Loucy (cell line): ENCODE results near the gene LHFPL6.

Experiments used
- H2AFZ ChIP-seq: fragments of 200-600 bp; sonication (generic); 2 replicates; pipeline ENCODE4 v1.6.0; 2016; ENCODE audit warnings: antibody characterized with exemption, mild to moderate bottlenecking, low read length, moderate library complexity
- H3F3A ChIP-seq: fragments of 200-600 bp; 2 replicates; pipeline ENCODE4 v1.6.0; 2016; ENCODE audit warnings: antibody characterized with exemption, low read depth, mild to moderate bottlenecking
- H3K27me3 ChIP-seq: fragments of 200-600 bp; sonication (generic); 2 replicates; pipeline ENCODE4 v1.6.1; 2014; ENCODE audit warnings: low read length, mild to moderate bottlenecking; ENCODE audit not compliant: insufficient read depth, poor library complexity, severe bottlenecking
- H3K36me3 ChIP-seq: fragments of 200-600 bp; sonication (generic); 2 replicates; pipeline ENCODE4 v1.6.1; 2016; ENCODE audit warnings: low read length; ENCODE audit not compliant: insufficient read depth
- H3K4me1 ChIP-seq: fragments of 200-600 bp; sonication (generic); 2 replicates; pipeline ENCODE4 v1.5.1; 2014; ENCODE audit warnings: low read length, mild to moderate bottlenecking; ENCODE audit not compliant: insufficient read depth, poor library complexity, severe bottlenecking
- H3K4me2 ChIP-seq: fragments of 200-600 bp; sonication (generic); 2 replicates; pipeline ENCODE4 v1.6.0; 2014; ENCODE audit warnings: antibody characterized with exemption, low read length, low read depth, mild to moderate bottlenecking; ENCODE audit not compliant: poor library complexity, severe bottlenecking
- H3K4me3 ChIP-seq: fragments of 200-600 bp; sonication (generic); 2 replicates; pipeline ENCODE4 v1.5.1; 2014; ENCODE audit warnings: low read length, mild to moderate bottlenecking, mixed read lengths; ENCODE audit not compliant: poor library complexity, severe bottlenecking
- H3K79me2 ChIP-seq: fragments of 200-600 bp; sonication (generic); 2 replicates; pipeline ENCODE4 v1.6.1; 2014; ENCODE audit warnings: low read length; ENCODE audit not compliant: insufficient read depth
- H3K9ac ChIP-seq: fragments of 200-600 bp; sonication (generic); 2 replicates; pipeline ENCODE4 v1.6.0; 2014; ENCODE audit warnings: mild to moderate bottlenecking, low read depth, low read length, moderate library complexity; ENCODE audit not compliant: poor library complexity, severe bottlenecking
- H3K9me2 ChIP-seq: fragments of 200-600 bp; sonication (generic); replicated peaks from 2 replicates; pipeline ENCODE4 v1.6.1; 2016; ENCODE audit warnings: low read depth, low read length, mixed read lengths
- H3K9me3 ChIP-seq: fragments of 200-600 bp; sonication (generic); 2 replicates; pipeline ENCODE4 v1.6.1; 2014; ENCODE audit warnings: mild to moderate bottlenecking, antibody characterized with exemption, low read length, low read depth; ENCODE audit not compliant: insufficient read depth
- H4K20me1 ChIP-seq: fragments of 200-600 bp; sonication (generic); 2 replicates; pipeline ENCODE4 v1.6.0; 2014; ENCODE audit warnings: antibody characterized with exemption, low read length, mild to moderate bottlenecking; ENCODE audit not compliant: insufficient read depth, poor library complexity, severe bottlenecking
- EZH2phosphoT487 ChIP-seq: fragments of 200-600 bp; IDR thresholded peaks from 2 replicates; pipeline ENCODE4 v1.6.1; 2018; ENCODE audit warnings: antibody characterized with exemption, mild to moderate bottlenecking, moderate library complexity, borderline replicate concordance
- TF ChIP-seq, protein P1 (sequence below): fragments of 200-600 bp; sonication (generic); conservative IDR thresholded peaks from 2 replicates; pipeline ENCODE4 v1.5.1; 2014; ENCODE audit warnings: mild to moderate bottlenecking, antibody characterized with exemption, low read length

LHFPL6 gene

DNA sequence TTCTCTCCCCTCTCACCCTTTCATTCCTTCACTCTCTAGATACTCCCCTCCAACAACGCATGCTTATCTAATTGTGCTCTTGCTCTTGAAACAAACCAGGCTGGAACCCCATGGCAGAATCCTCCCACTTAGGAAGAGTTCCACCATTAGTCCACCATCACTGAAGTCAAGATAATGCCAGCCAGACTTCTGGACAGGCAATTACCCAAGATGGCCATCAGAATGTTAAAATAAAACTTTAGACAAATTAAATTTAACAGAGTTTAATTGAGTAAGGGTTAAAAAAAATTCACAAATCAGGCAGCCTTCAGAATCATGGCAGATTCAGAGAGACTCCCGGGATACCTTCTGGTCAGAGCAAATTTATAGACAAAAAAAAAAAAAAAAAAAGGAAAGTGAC is 221.5 kb downstream of the LHFPL6 start:
- no peaks in the 10 kb centered on the region for H4K20me1 ChIP-seq
- no peaks in the 10 kb centered on the region for H3K4me1 ChIP-seq
- H3K9me3 ChIP-seq: no peaks in the 10 kb centered on the region
- H3K9me2 ChIP-seq: no peaks in the 10 kb centered on the region
- H2AFZ ChIP-seq: no peak overlapping the region
- no peaks in the 10 kb centered on the region for H3K79me2 ChIP-seq
- no peaks in the 10 kb centered on the region for H3K36me3 ChIP-seq
- no peak overlapping the region for H3K4me3 ChIP-seq
- no peak overlapping the region for H3K9ac ChIP-seq
- H3F3A ChIP-seq: no peaks in the 10 kb centered on the region
- H3K27me3 ChIP-seq: no peaks in the 10 kb centered on the region
- H3K4me2 ChIP-seq: no peak overlapping the region
- TF ChIP-seq, protein P1, sequence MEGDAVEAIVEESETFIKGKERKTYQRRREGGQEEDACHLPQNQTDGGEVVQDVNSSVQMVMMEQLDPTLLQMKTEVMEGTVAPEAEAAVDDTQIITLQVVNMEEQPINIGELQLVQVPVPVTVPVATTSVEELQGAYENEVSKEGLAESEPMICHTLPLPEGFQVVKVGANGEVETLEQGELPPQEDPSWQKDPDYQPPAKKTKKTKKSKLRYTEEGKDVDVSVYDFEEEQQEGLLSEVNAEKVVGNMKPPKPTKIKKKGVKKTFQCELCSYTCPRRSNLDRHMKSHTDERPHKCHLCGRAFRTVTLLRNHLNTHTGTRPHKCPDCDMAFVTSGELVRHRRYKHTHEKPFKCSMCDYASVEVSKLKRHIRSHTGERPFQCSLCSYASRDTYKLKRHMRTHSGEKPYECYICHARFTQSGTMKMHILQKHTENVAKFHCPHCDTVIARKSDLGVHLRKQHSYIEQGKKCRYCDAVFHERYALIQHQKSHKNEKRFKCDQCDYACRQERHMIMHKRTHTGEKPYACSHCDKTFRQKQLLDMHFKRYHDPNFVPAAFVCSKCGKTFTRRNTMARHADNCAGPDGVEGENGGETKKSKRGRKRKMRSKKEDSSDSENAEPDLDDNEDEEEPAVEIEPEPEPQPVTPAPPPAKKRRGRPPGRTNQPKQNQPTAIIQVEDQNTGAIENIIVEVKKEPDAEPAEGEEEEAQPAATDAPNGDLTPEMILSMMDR: no peak

DNA sequence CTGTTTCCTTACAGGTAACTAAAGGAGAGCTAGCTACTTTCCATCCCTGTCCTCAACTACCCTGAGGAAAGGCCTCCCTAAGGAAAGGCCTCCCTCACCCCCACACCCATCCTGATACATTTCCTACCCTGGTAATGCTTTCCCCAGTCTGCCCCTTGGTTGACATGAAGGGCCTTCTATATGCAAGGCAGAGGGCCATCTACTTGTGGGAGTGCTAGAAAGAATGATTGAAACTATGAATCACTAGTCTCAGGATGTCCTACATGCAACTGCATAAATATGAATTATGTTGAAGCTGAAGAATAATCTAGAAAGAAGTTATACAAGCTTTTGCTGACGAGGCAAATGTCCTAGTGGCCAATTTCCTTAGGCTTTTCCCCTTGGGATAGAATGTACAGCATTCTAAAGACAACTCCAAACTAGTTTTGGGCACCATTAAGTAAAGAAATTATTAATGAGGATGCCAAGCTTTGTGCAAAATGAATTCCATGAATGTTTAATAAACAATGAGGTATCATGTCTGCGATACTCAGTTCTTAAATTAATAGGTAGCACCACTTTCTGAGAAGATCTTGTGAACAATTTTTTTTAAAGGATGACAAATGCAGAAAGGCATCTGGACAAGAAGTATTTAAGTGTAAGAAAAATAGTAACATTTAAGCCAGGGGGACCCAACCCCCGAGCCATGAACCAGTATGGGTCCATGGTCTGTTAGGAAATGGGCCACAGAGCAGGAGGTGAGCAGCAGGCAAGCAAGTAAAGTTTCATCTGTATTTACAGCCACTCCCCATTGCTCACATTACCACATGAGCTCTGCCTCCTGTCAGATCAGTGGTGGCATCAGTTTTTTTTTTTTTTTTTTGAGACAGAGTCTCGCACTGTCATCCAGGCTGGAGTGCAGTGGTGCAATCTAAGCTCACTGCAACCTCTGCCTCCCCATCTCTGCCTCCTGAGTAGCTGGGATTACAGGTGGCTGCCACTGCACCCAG is 223.0 kb downstream of the LHFPL6 start:
- no peaks in the 10 kb centered on the region for H3K4me1 ChIP-seq
- no peaks in the 10 kb centered on the region for H3K9me2 ChIP-seq
- H3K4me3 ChIP-seq: no peak overlapping the region
- H3K36me3 ChIP-seq: no peaks in the 10 kb centered on the region
- H2AFZ ChIP-seq: no peak overlapping the region
- H3K9ac ChIP-seq: no peak overlapping the region
- no peaks in the 10 kb centered on the region for H3K27me3 ChIP-seq
- H3K79me2 ChIP-seq: no peaks in the 10 kb centered on the region
- H3F3A ChIP-seq: no peaks in the 10 kb centered on the region
- no peaks in the 10 kb centered on the region for H4K20me1 ChIP-seq
- no peaks in the 10 kb centered on the region for H3K9me3 ChIP-seq
- no peak for TF ChIP-seq EZH2phosphoT487
- TF ChIP-seq, protein P1: no peak
- no peak overlapping the region for H3K4me2 ChIP-seq

DNA sequence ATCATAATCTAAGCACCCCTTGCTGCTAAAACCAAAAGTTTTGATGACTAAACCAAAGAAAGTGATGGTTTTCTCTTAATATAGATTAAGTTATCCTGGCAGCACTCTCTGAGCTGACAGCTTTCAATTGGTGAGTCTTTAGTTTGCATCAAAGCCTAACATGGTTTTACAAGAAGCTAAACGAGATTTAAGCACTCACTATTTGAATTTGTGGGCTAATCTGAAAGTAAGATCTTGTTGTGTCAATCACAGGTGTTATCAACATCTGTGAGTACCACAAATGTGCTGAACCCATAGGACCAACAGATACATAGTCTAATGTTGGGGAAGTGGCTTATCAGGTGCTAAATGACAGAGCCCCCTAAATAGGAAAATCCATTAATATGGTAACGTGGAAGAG is 223.9 kb downstream of the LHFPL6 start:
- no peak overlapping the region for H3K4me3 ChIP-seq
- no peaks in the 10 kb centered on the region for H3K9me3 ChIP-seq

More for the DNA sequence above, 223.9 kb downstream of the LHFPL6 start:
- Histone ChIP-seq H3K27me3 (no peaks in the 10 kb centered on the region), H3K9me2 (no peaks in the 10 kb centered on the region), H3K79me2 (no peaks in the 10 kb centered on the region), H3K4me1 (no peaks in the 10 kb centered on the region), H3K36me3 (no peaks in the 10 kb centered on the region), H2AFZ (no peak overlapping the region), H3K4me2 (no peak overlapping the region), H4K20me1 (no peaks in the 10 kb centered on the region), H3K9ac (no peak overlapping the region), H3F3A (no peaks in the 10 kb centered on the region)
- TF ChIP-seq EZH2phosphoT487: no peak
- TF ChIP-seq, protein P1: no peak
